ENCODE measurements around the gene KIF3A. TPM values are rescaled to one million over a fixed set of nuclear protein-coding genes. Genes with fewer than 3 reads are reported as not detected.

Gene KIF3A
- total RNA-seq, 4 donors from 2014 or later: 5.9 to 203 (median 19.5) TPM

- Histone ChIP-seq H3K4me1 (no peaks in the 10 kb centered on the region), H3K27ac (no peak within 1 kb of the TSS), H3K27me3 (peaks cover 15 to 26% of the 10 kb centered on the region in 2 donors), H3K36me3 (no peaks in the 10 kb centered on the region), H3K9me3 (no peaks in the 10 kb centered on the region), H3K4me3 (peak within 1 kb of the TSS in 1 of 2 donors; percentile 25)
- TF ChIP-seq CTCF (IDR thresholded peaks at IDR 0.05): no peak
- no peak for TF ChIP-seq POLR2A (IDR thresholded peaks at IDR 0.05)
- DNase-seq: no peak
- intact Hi-C loops (cut with DNase I; ENCODE audit: low total_unique reads): no loop called here
Measured at GRCh38 chr5:132746954-132747615, 9.7 kb upstream of the KIF3A start, which contains the start of gene CCNI2. CCNI2 (plus strand) TSS chr5:132747426; CDS start chr5:132747496, 70 bp downstream.

GRCh38 chr5:132746592-132746953 lies 9.2 kb upstream of the KIF3A start:
- H3K9me3 ChIP-seq: no peaks in the 10 kb centered on the region
- H3K4me3 ChIP-seq: no peak overlapping the region
- no peaks in the 10 kb centered on the region for H3K4me1 ChIP-seq
- no peak for DNase-seq
- H3K27me3 ChIP-seq: peaks cover 15 to 26% of the 10 kb centered on the region in 2 donors
- H3K36me3 ChIP-seq: no peaks in the 10 kb centered on the region
- TF ChIP-seq CTCF (IDR thresholded peaks at IDR 0.05) (no peak), POLR2A (IDR thresholded peaks at IDR 0.05) (no peak)
- intact Hi-C loops (cut with DNase I; ENCODE audit: low total_unique reads): no loop called here
- no peak overlapping the region for H3K27ac ChIP-seq

GRCh38 chr5:132744659-132745058 lies 7.3 kb upstream of the KIF3A start:
- no peak for TF ChIP-seq POLR2A (IDR thresholded peaks at IDR 0.05)
- no peak for TF ChIP-seq CTCF (IDR thresholded peaks at IDR 0.05)
- Histone ChIP-seq H3K36me3 (no peaks in the 10 kb centered on the region), H3K27ac (no peak overlapping the region), H3K4me3 (no peak overlapping the region), H3K27me3 (peaks cover 15 to 26% of the 10 kb centered on the region in 2 donors), H3K4me1 (no peaks in the 10 kb centered on the region), H3K9me3 (no peaks in the 10 kb centered on the region)
- no peak for DNase-seq
- intact Hi-C loops (cut with DNase I; ENCODE audit: low total_unique reads): no loop called here

- intact Hi-C loops (cut with DNase I; ENCODE audit: low total_unique reads): no loop called here
- Histone ChIP-seq H3K27me3 (peaks cover 12 to 26% of the 10 kb centered on the region in 2 donors), H3K27ac (no peak overlapping the region), H3K36me3 (no peaks in the 10 kb centered on the region), H3K4me1 (no peaks in the 10 kb centered on the region), H3K9me3 (no peaks in the 10 kb centered on the region), H3K4me3 (no peak overlapping the region)
- no peak for TF ChIP-seq CTCF (IDR thresholded peaks at IDR 0.05)
- no peak for TF ChIP-seq POLR2A (IDR thresholded peaks at IDR 0.05)
- no peak for DNase-seq
Measured at GRCh38 chr5:132742626-132743025, 5.3 kb upstream of the KIF3A start.

- Histone ChIP-seq H3K27ac (no peak overlapping the region), H3K4me3 (no peak overlapping the region), H3K36me3 (no peaks in the 10 kb centered on the region), H3K4me1 (no peaks in the 10 kb centered on the region), H3K27me3 (peaks cover 7 to 26% of the 10 kb centered on the region in 2 donors), H3K9me3 (no peaks in the 10 kb centered on the region)
- TF ChIP-seq CTCF (IDR thresholded peaks at IDR 0.05) (no peak), POLR2A (IDR thresholded peaks at IDR 0.05) (no peak)
- no peak for DNase-seq
- intact Hi-C loops (cut with DNase I; ENCODE audit: low total_unique reads): no loop called here
Measured at GRCh38 chr5:132742158-132742557, 4.8 kb upstream of the KIF3A start.
